ENCODE measurements around the gene YBX1.

Gene YBX1

DNA sequence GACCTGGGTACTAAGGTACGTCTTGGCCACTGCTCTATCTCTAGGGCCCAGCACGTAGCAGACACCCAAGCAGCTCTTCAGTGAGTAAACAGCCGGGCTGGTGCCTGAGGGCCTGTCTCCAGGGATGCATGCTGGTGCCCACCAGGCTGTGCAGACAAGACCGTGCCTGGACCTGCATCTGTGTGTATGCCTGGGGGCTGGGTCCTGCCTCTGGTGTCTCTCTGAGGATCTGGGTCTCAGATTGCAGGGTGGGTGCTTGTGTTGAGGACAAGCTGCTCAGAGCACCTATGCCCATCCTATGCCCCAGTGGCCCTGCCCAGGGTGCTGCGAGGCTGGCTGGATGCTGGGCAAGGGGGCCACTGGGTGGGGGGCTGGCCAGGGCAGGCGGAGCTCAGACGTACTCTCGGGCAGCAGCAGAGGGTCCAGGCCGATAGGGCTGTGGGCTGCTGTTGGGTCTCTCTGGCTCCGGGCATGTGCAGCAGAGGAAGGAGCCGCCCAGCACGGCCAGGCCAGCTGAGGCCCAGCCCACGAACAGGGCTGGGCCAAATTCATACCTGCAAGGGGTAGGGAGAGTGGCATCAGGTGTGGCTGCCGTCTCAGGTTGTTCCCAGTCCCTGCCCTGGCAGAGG, 53.4 kb downstream of the YBX1 start:
- DNase-seq, result no peak

DNA sequence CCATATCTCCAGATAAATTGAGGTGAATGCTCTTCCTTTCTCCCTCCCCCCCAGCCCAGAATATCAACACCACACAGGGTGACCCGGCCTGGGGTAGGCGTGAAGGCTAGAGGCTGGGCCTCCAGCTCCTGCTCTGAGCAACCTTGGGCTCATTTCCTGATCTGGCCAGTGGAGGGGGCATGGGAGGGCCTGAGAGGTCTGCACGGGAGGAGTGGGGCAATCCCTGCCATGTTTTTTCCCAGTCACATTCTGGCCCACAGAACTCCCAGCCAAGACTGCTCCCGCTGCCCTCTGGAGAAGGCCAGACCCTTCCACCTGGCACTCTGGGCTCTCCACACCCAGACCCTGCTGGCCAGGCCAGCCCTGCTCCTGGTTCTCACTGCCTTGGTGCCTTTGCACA, 53.9 kb downstream of the YBX1 start:
- DNase-seq, result no peak

GRCh38 chr1:42736571-42737200, 54.5 kb downstream of the YBX1 start:
- DNase-seq, result no peak

- DNase-seq, result no peak
Measured at GRCh38 chr1:42737257-42737656, 55.0 kb downstream of the YBX1 start.

- no peak for DNase-seq
Measured at GRCh38 chr1:42737986-42738677, 55.9 kb downstream of the YBX1 start.

- no peak for DNase-seq
Measured at GRCh38 chr1:42738678-42739226, 56.5 kb downstream of the YBX1 start.

GRCh38 chr1:42739753-42740700, 57.8 kb downstream of the YBX1 start, which contains the start of gene CLDN19:
CLDN19 (minus strand) TSS chr1:42740236; CDS start chr1:42740063, 173 bp downstream.
- DNase-seq, result peak; percentile 23

GRCh38 chr1:42740851-42741580, 58.8 kb downstream of the YBX1 start:
- DNase-seq, result peak; percentile 62

- no peak for DNase-seq
Measured at GRCh38 chr1:42741706-42742105, 59.5 kb downstream of the YBX1 start.

GRCh38 chr1:42742141-42742540, 59.9 kb downstream of the YBX1 start:
- DNase-seq, result no peak

DNA sequence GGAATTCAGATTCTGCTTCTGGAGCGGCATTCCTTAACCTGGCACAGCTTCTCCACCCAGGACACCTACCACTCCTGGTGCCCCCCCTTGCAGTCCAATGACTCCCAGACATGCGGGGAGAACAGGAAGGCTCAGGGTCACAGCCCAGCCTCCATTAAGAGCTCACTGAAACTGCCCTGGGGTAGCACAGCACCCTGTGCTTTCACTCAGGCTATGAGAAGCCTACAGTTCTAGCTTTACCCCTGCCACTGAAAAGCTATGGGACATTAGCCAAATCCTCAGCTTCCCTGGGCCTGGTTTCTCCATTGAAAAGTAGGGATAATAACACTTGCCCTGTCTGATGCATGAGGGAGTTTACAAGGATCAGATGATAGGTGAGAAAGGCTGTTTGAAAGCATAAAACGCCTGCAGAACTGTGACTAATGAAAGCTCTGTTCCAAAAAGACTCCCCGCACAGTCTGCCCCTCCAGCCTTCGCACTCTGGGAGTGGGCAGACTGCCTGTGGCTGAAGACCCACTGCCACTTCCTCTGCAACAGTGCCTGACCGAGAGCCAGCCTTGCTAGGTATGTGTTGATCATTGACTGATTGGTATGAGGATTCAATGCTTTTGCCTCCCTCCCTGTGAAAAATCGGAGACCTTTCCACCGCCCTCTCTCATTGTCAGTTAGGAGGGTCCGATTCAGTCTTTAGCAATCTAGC, 60.5 kb downstream of the YBX1 start:
- no peak for DNase-seq

- no peak for DNase-seq
Measured at GRCh38 chr1:42743317-42744147, 61.3 kb downstream of the YBX1 start.

DNA sequence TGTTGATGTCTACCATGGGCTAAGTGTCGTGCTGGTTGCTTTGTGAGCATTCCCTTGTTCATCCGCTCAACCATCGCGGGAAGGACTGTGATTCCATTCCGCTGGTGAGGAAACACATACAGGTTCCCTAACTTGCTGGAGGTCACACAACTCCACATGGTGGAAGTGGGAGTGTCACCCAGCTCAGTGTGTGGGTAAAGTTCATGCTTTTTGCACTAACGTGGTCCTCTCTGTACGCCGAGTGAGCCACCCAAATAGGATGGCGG, 61.9 kb downstream of the YBX1 start:
- DNase-seq, result no peak

- DNase-seq, result no peak
Measured at GRCh38 chr1:42745851-42746250, 63.6 kb downstream of the YBX1 start.

- DNase-seq, result no peak
Measured at GRCh38 chr1:42746436-42747105, 64.4 kb downstream of the YBX1 start.

DNA sequence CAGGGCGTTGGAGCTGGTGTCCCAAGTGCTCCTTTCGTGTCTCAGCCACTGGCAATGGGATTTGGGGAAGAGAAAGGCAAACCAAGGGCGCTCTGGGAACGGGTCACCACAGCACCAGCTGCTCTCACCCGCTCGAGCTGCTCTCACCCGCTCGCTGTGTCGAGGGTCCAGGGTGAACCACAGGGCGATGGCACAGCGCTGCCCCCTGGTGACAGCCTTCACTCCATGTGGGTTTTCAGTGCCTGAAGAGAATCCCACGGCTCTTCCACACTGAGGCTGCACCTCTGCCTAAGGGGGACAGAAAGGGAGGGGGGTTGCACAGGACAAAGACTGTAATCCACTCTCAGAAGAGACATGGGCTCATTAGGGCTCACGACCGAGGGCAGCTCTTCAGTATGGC, 64.9 kb downstream of the YBX1 start:
- peak; percentile 37 for DNase-seq

- DNase-seq, result no peak
Measured at GRCh38 chr1:42748021-42748420, 65.8 kb downstream of the YBX1 start.

- DNase-seq, result no peak
Measured at GRCh38 chr1:42748461-42749410, 66.5 kb downstream of the YBX1 start.

DNA sequence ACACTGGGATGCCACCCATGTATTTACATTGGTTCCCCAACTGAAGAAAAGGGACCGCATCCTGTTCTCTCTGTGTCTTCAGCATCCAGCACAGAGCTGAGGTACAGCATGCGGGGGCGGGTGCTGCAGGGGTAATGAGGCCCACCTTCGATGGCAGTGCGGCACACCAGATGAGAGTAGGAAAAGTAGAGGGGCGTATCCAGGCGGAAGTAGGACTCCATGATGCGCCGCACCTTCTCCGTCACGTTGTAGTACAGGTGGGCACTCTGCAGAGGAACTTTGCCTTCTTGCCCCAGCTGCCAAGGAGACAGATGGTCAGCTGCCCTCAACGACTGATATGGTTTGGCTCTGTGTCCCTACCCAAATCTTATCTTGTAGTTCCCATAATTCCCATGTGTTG, 67.8 kb downstream of the YBX1 start:
- no peak for DNase-seq
